Measurements from ENCODE around the gene BMP5.

BMP5 gene

DNA sequence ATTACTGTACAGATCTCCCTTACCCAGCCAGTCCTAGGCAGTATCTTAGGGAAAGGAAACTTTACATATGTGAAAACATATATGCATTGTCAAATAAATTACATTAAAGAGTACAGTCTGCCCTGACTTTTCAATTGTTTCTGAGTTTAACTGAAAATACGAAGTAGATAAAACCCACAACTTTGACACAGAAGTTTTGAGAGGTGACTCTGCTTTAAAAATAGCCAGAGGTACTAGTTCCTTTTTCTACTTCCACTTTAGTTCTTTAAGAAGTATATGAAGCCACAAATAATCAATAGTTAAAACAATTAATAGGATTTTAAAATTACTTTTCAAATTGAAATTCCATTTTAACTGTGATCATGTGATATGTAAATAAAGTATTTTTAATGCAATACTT is 62.9 kb downstream of the BMP5 start:
- no peak for DNase-seq

DNA sequence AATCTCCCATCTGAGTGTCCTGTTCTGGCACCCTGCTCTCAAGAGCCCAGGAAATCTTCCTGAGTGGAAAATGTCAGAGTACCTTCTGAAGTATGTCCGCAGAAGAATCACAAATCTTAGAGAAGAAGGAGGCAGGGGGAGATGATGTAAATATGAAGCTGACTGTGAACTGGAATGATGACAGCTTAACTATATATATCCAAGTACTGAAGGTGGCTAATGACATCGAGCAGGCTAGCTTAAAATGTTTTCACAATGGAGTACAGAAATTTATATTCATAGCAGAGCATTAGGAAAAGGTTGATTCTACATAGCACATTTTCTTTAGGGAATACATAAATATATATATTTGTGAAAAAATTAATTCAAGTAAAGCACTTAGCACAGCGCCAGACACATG is 64.3 kb downstream of the BMP5 start:
- DNase-seq: no peak

DNA sequence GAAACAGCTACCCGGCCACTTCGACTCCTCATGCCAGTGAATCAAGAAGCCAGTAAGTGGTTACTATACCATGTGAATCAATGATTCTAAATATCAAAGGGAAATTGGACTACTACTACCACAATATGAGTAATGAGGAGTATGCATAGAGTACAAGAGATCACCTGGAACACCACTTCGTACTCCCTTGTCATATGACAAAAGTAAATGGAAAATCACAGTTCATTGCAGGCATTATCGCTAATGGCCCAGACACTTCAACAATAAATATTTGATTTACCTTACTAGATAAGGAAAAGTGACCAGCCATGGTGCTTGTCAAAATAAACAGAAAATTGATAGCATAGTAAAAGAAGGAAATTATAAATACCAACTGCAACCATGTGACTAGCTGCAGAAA is 73.1 kb downstream of the BMP5 start:
- no peak for DNase-seq

DNA sequence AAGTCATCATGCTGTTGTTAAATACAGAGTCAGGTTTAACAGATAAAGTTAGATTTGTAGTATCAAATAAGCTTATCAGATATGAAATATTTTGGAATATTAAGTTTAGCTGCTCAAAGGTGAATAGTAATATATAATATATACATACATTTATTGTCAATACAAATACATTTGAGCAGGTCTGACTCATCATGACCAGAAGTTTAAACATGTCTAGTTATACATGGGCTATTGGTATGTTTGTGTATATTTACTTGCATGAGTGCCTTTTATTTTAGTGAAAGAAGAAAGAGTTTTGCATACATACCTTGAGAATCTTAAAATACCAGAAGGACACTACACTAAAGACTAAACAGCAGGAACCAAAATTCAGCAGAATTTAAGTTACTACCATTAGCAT is 76.8 kb downstream of the BMP5 start:
- DNase-seq: no peak

DNA sequence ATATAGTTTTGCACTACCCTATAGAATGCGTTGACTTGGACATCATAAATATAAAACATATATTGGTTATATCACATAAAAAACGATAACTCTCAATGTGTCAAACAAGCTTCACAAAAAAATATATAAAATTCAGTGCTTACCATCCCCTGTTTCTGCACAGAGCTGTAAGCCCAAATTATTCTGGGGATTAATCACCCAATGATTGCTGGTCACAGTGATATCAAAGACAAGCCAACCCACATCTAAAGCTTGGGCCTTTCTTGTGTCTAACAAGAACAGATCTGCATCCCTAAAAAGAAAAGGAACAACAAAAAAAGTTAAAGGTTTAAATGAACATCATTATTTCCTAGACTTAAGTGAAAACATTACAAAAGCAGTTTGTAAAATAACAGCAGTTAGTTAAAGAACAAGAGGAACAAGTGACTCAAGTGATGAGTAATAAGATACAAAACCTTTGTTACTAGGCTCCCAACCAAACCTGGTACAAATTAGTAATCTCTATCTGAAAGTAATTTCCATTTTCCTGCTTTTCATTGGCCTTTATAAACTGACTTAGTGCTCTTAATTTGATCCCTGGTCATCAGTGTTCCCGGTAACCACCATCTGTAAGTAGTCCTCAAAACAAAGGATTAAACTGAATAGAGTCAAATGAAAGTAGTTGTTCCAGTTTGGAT is 81.1 kb downstream of the BMP5 start:
- DNase-seq: no peak

DNA sequence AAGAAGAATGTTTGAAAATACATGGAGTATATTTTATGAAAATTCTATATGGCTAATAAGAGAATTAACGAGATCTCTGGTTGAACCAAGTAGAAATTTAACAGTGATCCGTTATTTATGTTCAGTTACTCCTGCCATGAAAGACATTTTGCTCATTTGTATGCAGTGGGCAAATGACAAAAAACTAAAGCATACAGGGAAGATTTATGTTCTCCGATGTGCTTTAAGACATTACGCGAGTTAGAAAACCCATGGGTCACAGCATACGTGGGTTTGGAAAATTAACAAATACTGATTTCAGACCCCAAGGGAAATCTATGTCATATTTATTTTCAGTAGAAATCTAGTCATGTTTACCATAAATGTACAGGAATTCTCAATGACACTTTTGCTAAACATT is 90.1 kb downstream of the BMP5 start:
- no peak for DNase-seq

DNA sequence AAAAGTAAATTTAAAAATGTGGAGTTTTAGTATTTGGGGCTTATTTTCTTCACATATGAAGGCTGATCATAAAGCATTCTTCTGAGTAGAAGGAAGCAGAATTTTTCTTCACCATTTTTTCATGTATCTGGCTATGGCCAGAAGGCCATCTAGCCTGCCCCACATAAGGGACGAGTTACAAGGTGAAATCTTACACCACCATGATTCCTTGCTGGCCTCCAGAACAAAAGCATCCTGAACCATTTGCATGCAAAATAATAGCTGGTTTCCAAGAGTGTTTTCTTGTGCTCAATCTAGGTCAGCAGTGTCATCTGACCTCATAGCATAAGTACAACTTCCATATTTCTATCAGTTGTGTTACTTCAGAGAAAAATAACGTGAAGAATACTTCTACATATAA is 93.1 kb downstream of the BMP5 start:
- no peak for DNase-seq

DNA sequence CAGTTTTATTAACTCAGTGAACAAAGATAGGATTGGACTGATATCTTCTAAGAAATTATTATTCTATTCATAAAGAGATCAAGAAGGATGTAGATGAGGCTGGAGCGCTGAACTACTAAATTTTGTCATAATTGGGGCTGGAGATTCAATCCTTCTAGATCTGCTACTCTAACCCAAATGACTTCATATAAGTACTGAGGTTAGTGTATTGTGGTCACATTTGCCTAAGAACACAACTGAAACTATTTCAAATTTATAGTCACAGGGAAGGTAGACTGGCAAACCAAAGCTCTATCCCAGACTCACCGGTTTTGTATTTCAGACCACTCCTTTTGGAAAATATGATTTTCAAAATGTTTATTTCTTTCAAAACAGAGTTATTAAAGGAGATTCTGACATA is 96.7 kb downstream of the BMP5 start:
- no peak for DNase-seq

DNA sequence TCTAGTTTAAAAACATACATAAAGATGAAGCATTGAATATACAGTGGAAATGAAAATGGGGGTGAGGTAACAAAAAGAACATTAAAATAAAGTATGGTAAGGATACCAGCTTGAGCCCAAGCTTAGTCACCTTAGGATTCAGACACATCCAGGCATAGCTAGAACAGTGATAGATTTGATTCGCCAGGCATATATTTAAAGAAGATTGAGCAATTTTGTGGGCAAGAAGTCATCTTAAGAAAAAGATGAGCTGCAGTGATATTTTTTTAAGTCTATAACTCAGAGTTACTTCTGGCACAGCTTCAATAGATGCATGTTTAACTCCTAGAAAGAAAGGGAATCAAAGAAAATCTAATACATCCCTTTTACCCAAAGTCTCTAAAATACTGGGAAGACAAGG is 97.9 kb downstream of the BMP5 start:
- no peak for DNase-seq

DNA sequence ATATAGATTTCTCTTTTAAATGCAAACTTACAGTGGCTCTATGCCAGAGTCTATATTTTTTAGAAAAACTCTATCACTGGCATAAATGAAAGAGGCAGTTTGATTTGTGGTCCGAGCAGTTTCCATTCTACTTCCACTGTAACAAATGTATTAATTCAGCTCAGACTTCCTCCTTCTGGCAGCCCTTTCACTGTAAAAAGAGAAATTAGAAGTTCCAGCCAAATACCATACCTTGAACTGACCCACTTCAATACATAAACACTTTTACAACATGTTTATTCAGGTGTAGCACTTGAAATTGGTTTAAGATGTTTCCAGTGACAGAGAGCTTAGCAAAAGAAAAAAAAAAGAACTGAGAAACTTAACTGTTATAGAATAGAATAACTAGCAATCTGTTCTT is 99.3 kb downstream of the BMP5 start:
- DNase-seq: no peak

DNA sequence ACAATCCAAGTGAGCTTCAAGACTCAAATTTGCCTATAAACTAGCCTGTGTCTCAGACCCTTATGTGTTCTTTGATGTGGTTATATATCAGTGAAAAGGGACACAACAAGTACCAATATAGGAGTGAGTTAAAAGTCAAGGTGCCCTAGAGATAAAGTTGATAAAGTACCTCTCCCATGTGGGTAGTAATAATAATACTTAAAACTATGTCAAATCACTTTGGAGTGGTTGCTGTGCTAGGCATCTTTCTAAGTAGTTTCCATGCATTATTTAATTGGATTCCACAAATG is 100.4 kb downstream of the BMP5 start:
- DNase-seq: no peak

DNA sequence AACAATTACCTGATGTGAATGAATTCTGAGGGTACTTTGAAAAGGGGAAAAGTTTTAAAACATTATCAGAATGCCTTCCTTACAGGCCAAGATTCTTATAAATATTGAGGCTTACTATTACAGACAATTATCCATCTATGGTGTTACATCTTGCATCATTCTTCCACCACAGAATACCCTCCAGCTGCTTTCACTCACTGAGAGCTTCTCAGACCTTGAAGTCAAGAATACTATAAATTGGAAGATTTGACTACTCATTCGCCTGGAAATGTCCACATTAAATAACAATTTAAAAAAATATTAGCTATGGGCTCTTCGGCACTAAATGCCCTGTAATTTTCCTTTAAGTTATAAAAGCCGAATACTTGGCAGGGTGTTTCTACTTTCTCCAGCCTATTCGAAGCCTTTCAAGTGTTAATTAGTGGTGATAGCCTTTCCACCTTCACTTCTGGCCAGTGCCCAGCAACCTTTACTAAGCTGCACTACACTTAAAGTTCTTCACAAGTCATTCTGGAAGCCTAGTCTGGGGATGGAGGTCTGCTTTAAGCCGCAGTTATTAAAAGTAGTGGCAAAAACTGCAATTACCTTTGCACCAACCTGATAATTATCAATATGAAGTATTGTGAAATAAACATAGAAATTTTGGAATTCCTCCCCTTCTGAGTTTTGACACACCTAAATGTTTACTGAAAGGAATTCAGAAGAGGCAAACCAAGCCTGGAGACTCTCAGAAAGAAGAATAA is 100.9 kb downstream of the BMP5 start:
- no peak for DNase-seq

DNA sequence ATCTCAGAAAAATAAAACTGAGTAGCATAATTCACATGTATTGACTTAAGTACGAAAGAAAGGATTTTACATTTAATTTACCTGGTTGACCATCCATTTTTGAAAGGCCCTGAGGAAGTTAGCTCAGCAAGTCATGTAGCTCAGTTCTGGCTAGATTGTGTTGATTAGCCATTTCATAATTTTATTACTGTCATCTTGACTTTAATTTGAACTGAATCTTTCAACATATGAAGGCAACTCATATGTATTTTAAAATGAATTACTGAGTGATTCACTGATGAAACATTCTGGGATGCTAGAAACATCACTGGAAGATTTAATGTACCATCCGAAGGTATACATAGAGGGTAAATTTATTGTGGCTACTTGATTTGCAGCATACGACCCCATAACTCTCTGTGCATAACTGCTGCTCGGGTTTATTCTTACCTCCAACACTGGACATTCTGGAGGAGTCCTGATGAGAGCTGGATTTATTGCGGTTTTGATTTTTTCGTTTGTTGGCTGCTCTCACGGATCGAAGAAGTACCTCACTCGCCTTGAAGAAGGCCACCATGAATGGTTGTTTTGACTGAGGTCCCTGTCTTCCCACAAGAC is 101.7 kb downstream of the BMP5 start:
- DNase-seq: no peak

DNA sequence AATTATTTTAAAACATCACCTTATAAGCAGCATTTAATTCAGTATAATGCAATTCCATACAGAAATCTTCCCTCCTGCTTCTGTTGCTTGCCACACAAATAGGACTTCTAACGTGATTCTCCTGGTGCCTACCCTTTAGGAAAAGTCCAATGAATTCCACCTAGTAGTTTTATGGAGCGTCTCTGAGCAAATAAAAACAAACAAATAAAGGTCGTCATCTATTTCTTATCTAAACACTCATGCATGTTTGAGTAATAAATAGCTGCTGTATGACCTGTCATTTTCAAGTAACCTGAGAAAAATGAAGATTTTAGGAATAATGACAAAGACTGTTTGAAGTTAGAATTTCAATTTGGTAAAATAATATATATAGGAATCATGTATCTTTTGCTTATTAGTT is 102.7 kb downstream of the BMP5 start:
- DNase-seq: no peak

DNA sequence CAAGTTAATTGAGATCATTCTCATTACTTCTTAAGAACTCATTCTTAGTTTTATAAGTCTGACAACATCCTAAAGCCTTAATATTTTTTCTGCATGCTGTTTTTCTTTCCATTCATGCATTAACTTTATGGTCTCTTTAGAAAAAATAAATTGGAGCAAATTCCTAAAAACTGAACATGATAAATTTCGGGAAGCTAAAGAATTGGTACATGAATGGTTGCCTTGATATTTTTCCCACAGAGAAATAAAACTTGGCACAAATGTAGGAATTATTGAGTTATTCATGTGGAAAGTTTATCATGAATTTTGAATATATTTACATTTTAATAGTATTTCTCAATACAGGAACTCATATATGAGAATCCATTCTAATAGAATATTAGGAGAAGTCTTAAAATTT is 115.9 kb downstream of the BMP5 start:
- DNase-seq: no peak

DNA sequence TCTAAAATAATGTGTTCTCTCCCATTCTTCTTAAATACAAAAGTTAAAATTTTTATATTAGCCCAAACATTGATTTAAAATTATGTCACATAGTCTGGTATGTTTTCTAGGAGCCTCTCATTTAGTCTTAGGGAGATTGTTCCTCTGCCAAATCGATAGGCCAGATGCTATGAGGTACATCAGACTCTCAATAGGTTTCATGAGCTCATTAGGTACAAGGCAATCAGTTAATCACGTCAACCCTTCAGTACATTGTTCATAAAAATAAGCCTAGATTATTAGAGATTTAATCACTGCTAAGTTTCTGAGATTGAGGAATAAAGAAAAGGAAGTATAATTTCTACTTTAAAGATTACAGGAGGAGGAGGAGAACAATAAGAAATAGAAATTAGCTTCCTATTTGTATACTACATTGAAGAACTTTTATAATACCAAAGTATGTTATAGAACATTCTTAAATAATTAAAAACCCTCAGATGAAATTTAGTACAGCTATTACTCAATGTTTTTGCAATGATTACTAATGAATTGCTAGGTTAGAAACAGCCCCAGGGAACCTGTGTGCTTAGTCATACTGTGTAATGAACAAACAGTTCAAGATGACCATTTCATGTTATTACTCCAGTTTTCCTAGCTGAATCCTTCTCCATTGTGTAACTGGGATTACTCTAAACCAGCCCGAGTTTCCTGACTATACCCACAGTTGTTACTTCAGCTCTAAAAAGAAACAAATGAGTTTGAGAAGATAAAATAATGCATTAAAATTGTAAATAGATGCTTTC is 117.0 kb downstream of the BMP5 start:
- no peak for DNase-seq

DNA sequence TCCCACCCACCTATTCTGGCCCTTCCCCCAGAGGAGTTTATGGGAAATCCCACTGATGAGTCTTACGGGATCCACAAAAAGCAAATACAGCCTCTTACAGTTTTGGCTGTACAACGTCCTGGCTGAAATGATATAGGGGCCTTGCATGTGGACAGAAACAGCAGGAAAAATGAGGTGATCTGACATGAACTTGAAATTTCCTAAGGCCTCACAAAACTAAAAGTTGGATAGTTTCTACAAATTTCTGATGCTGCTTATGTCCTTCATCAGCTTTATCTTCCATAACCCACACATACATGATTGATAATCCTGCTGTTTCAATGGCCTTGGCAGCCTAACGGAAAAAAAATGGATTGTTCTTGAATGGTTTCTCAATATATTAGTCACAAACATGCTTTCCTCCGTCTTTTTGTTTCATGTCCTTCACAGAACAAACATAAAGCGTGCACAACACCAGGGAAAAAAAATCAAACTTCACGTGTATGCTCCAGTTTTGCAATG is 118.8 kb downstream of the BMP5 start:
- no peak for DNase-seq

DNA sequence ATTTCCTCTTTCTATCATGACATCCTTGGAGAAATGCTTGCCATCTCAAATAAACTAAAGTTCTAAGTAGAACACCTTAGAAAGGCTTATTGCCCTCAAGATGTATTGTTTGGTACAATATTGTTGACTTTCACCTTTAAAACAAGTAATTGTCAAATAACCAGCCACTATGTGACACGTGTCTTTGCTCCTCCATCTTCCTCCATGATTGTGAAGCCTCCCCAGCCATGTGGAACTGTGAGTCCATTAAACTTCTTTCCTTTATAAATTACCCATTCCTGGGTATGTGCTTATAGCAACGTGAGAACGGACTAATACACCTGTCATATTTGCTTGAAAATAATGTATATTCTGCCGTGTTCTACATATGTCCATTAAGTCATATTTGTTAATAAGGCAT is 126.5 kb downstream of the BMP5 start:
- no peak for DNase-seq

DNA sequence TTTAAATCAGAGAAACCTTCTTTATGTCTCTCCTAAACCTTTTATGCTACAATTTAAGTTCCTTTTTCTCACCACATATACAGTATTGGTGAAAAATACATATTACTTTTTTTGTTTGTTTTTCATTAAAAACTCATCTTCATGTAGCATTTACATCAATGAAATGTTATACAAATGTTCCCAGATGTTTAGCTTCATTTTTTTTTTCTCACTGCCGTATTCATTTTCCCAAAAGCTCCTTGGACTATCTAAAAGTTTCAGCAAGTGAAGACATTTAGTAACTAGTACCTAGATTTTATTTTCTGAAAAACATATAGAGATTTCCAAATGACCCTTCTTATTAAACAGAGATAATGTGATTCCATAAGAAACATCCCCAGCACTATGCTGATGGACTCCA is 128.9 kb downstream of the BMP5 start:
- no peak for DNase-seq

DNA sequence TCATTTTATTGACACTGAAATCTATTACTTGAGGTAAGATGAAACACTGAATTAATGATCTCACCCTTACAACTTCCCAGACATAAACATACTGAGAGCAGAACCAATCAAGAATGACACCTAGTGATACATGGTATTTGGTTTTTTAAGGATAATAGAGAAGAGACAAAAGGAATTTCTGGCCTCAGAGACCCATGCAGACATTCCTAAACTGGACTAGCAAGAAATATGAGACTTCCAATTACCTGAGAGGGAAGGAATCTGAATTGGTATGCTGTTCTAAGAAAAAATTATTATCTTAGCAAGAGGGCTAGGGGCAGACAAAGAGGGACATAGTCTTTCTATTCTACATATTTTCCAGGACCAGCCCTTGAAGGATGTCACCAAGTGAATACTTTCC is 141.1 kb downstream of the BMP5 start:
- no peak for DNase-seq

DNA sequence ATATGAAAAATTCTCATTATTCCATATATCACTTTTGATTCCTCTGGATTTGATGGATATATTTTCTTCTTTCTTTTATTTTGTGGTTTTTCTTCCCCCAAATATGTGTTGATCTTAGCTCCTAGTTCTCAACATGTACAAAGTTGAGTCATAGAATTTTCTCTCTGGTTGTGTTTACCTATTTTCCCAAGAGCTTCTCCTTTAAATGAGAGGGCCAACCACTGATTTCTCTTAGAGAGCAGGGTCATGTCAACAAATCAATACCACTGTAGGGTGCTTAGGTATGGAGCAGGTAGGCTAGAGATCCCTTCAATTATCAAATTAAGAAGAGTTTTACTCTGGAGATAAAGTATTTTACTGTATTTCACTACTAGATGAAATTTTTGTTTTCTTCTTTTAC is 145.7 kb downstream of the BMP5 start:
- no peak for DNase-seq

DNA sequence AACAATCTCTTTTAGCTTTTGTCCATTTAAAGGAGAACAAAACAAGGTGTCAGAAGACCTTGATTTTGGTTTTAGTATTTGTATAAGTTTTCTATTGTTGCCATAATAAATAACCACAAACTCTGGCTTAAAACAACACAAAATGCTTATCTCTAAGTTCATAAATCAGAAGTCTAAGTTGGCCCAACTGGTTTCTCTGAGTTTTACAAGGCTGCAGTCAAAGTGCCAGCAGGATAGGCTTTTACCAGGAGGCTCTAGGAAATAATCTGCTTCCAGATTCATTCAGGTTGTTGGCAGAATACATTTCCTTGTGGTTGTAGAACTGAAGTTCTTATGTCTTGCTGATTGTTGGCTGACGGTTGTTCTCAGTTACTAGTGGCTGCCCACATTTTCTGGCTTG is 149.2 kb downstream of the BMP5 start:
- DNase-seq: no peak
